KG1 (cell line): Measurements from ENCODE around the gene F2RL1.
"Not testable (repeated sequence)": the region's sequence is repeated elsewhere in the genome, so short reads cannot be mapped to it uniquely, and the experiment has no call there.

Source experiments
- DNase-seq: peaks from one replicate; lab custom pipeline; 2025; lab: John Stamatoyannopoulos, UW

The F2RL1 gene

GRCh38 chr5:76805821-76806505, 12.9 kb upstream of the F2RL1 start:
- DNase-seq: no peak

GRCh38 chr5:76807296-76807695, 11.5 kb upstream of the F2RL1 start:
- DNase-seq: no peak

DNA sequence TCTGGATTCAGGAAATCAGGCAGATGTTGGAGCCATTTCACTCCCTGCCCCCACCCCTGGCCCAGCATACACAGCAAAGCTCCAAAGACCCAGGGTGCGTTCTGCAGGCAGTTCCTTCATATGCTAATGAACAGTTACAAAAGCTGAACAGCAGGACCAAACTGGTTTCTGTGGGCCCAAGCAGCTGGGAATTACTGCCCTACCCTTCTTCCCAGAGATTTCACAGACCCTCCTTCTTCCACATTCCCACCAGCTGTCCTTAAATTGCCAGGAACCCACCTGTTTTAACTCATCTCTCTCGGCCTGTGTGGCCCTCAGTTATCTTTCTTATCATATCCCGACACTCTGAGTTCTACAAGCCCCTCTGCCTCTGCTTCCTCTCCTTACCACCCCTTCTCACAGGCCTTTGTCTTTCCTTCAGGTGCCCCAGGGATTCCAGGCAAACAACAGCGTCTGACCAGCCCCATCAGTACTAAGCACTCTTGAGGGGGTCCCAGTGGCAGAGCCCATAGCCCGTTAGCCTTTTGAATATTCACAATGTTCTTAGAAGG, 10.6 kb upstream of the F2RL1 start:
- DNase-seq: no peak

DNA sequence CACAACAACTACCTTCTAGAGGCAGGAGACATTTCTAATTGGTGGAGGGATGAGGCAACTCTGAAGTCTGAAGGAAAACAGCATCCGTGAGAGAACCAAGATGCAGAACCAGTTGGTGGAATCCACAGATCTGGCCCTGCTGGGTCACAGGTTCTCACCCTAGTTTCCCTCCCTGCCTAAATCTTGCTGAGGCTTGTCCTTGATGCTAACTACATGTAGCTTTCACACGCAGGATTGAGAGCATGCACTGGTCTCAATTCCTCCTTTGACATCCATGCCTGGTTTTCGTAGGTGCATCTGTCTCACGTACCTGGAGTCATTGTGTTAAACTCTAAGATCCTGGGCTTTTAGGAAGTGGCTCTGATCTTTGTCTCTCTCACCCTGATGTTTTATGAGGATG, 9.7 kb upstream of the F2RL1 start:
- no peak for DNase-seq

- no peak for DNase-seq
These were observed 8.6 kb upstream of the F2RL1 start for GRCh38 chr5:76810236-76810635.

GRCh38 chr5:76811214-76811613, 7.6 kb upstream of the F2RL1 start:
- DNase-seq: no peak

GRCh38 chr5:76812209-76812608, 6.6 kb upstream of the F2RL1 start:
- not testable (repeated sequence) for DNase-seq

DNA sequence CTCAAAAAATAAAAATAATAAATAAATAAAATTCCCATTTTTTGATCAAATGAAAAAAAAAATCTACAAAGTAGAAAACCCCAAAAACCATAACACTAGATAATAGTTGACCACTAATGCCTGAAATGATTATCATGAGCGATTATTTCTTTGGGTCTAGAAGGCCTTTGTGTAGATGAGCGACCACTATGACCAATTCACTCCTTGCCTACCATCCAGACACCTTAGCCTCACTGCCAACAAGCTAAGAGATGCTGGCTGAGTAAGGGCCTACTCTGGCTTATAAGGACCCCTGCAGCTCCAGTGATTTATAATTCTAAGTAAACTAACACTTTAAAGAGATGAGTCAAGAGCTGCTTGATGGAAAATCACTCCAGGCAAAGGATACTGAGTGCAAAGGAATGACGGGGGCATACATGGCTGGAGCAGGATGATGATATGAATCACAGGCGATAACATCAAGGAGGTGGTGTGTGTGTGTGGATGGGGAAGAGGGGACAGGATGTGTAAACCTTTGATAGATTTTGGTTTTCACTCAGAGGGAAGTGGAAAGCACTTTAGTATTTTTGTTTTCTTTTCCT, 4.8 kb upstream of the F2RL1 start:
- DNase-seq: no peak

DNA sequence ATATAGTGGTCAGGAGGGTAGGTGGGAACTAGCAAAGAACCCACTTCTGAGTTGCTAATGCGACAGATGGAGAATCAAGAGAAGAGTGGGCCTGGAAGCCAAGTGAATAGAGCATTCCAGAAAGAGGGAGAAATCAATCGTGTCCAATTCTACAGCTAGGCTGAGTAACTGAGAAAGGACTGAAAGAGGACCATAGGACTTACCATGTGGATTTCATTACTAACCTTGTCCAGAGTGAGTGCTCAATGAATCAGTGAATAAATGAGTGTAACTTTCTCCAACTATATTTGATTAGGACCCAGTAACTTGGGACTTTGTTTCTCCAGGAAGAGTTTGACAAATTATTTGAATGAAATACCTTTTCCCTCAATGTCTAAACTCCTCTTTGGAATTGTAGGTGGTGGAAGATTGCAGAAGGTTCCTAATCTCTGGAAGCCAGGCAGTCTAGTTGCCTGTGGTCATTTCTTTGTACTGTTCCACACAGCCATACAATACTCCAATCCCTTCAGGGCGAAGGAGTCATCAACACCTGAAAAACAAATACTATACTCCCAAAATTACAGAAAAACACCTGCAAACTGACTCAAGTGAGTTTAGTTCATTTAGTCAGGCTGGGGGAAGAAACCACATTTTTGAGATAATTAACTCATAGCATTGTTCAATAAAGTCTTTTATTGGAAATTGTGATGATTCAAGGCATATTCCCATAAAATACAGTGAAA, 2.6 kb upstream of the F2RL1 start:
- no peak for DNase-seq

- no peak for DNase-seq
These were observed 1.2 kb downstream of the F2RL1 start for GRCh38 chr5:76819851-76820525.

DNA sequence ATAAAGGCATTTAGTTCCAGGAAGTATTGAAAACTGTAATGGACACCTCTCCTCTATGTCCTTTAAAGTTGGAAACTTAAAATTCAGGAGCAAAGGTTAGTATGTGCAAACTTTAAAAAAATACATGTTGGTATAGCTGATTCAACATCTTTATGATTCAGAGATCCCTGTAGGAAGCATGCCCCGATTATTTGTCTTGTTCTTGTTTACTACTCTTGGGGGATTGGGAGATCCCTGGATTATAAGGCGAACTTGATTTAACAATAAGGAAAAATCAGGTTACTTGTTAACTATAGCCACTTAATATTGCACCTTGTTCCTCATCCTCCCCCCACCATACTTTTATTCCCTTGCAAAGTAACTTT, 1.7 kb downstream of the F2RL1 start:
- DNase-seq: no peak

DNA sequence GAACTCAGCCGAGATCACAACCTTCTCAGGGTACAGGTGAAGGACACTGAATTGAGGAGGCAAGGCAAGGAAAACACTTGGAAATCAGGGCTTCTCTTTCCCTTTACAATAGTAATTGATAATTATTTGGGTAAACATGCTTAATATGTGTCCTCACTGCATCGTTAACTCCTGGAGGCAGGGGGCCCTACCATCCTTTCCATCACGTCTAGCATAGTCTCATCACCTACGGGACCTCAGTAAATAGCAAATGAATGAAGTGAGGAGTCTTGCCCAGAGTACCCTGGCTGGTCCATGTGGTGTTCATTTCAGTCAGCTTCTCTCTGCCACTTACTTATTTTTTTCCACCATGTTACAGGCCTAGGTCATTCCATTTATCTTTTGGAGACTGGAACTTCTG, 2.3 kb downstream of the F2RL1 start:
- no peak for DNase-seq

- DNase-seq: not testable (repeated sequence)
These were observed 3.4 kb downstream of the F2RL1 start for GRCh38 chr5:76822105-76822731.

DNA sequence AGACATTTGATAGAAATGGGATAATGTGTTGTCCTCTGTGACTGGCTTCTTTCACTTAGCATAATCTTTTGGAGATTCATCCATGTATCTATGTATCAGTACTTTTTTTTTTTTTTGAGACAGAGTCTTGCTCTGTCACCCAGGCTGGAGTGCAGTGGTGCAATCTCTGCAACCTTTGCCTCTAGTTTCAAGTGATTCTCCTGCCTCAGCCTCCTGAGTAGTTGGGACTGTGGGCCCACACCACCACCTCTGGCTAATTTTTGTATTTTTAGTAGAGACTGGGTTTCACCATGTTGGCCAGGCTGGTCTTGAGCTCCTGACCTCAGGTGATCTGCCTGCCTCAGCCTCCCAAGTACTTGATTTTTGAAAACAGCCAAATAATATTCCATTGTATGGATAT, 7.6 kb downstream of the F2RL1 start:
- DNase-seq: not testable (repeated sequence)

GRCh38 chr5:76831110-76831452, 12.3 kb downstream of the F2RL1 start:
- DNase-seq: no peak

DNA sequence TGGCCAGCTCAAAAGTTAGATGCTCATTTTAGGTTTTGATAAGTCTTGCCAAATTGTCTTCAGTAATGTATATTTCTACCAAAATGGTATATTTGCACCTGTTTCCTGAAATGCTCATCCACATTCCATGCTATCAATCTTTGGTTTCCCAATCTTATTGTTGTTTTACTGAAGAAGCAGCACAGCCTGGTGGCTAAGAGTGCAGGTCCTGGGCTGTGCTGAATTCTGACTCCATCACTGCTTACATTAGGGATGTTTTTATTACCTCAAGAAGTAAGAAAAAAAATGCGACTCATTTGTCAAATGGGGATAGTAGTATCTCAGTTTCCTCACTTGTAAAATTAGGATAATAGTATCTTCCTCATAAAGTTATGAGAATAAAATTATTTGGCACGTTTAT, 17.4 kb downstream of the F2RL1 start:
- DNase-seq: no peak

DNA sequence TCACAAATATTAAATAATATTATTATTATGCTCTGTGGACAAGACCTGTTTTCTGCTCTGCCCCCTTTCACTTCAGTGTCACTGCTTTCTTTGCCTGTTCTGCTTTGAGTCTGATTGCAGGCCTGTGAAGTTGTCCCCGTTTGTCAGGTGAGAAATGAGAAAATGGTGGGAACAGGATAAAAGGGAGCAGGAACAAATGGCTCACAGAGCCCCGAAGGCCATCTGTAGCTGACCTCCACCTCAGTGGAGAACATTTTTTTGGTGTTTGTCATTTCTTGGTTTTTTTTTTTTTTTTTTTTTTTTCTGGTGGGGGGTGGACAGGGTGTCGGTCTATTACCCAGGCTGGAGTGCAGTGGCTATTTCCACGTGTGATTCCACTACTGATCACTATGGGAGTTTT, 17.8 kb downstream of the F2RL1 start:
- no peak for DNase-seq

DNA sequence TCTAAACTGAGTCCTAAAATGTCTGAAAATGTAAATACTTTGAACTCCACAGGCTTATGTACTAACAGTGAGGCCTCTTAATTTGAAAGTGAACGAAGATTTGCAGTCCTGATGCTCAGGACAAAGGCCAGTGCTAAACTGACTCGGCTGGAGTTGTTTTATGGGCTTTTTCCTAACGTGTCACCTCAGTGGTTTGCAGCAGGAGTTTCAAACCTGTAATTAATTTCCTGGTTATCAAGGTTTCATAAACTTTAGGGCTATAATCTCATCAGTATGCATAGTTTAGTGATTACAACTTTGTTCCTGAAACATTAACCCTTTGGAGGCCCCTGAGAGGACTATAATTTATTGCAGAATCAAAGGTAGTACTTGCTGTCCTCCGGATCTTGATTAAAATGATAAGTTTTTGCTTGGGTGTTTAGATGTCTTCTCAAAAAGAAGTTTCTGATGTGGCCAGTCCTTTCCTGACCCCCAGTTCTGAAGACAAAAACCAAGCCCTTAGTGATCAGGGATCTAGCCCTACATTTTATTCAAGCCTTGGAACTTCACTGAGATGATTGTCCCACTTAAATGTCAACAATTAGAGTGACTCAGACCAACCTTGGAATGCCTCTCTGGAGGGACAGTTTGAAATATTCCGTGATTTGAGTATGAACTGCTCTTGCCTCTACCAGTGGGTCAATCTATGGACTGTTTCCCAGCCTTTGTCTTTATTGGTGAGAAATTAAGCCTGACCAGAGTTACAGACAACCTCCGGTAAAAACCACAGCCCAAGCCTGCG, 19.8 kb downstream of the F2RL1 start:
- no peak for DNase-seq

- no peak for DNase-seq
These were observed 22.5 kb downstream of the F2RL1 start for GRCh38 chr5:76841361-76841760.

- DNase-seq: no peak
These were observed 27.1 kb downstream of the F2RL1 start for GRCh38 chr5:76845890-76846289.
